Loucy (cell line): Measurements from ENCODE around the gene LRCH1.

ENCODE experiments used
- EZH2phosphoT487 ChIP-seq: fragments of 200-600 bp; IDR thresholded peaks from 2 replicates; pipeline ENCODE4 v1.6.1; 2018; ENCODE audit warnings: antibody characterized with exemption, mild to moderate bottlenecking, moderate library complexity, borderline replicate concordance
- TF ChIP-seq, protein P1 (sequence below): fragments of 200-600 bp; sonication (generic); conservative IDR thresholded peaks from 2 replicates; pipeline ENCODE4 v1.5.1; 2014; ENCODE audit warnings: mild to moderate bottlenecking, antibody characterized with exemption, low read length

- TF ChIP-seq, protein P1, sequence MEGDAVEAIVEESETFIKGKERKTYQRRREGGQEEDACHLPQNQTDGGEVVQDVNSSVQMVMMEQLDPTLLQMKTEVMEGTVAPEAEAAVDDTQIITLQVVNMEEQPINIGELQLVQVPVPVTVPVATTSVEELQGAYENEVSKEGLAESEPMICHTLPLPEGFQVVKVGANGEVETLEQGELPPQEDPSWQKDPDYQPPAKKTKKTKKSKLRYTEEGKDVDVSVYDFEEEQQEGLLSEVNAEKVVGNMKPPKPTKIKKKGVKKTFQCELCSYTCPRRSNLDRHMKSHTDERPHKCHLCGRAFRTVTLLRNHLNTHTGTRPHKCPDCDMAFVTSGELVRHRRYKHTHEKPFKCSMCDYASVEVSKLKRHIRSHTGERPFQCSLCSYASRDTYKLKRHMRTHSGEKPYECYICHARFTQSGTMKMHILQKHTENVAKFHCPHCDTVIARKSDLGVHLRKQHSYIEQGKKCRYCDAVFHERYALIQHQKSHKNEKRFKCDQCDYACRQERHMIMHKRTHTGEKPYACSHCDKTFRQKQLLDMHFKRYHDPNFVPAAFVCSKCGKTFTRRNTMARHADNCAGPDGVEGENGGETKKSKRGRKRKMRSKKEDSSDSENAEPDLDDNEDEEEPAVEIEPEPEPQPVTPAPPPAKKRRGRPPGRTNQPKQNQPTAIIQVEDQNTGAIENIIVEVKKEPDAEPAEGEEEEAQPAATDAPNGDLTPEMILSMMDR, result no peak
- no peak for TF ChIP-seq EZH2phosphoT487
Observed at GRCh38 chr13:46526100-46526735, 26.8 kb upstream of the LRCH1 start.
